ENCODE data around the gene GPC5. TPM values are rescaled to one million over a fixed set of nuclear protein-coding genes. Genes with fewer than 3 reads are reported as not detected.

The GPC5 gene
- total and polyA plus RNA-seq, 7 donors: 0.23 TPM; not detected in 6

DNA sequence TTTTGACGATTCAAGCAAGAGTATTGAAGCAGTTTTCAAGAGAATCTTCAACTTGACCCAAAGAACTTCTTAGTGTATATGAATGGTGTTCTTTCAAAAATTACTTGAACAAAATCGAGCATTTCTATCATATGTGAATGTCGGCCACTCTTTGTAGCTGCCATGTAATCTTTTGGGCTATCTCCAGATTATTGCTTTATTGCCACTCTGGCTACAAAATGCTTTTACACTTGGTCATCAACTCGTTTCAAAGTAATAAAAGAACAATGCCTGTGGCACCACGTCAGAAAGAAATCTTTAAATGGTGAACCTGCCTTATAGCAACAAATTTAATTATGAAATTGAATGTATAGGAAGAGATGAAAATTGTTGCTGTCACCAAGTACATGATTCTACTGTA, 834.5 kb downstream of the GPC5 start:
- intact Hi-C loops (cut with DNase I): no loop called here
- no peak for DNase-seq
- no peaks in the 10 kb centered on the region for H3K27me3 ChIP-seq (ENCODE audit: insufficient read depth in 3 of 3, low read length in 2 of 3)
- no peak overlapping the region for H3K4me3 ChIP-seq
- H3K4me1 ChIP-seq: no peaks in the 10 kb centered on the region
- no peak for TF ChIP-seq CTCF (IDR thresholded peaks at IDR 0.05)
- whole genome bisulfite sequencing, 3 donors: 52 to 66% (median 53%) methylated on average over 5 of the region's 5 CpGs
- no peaks in the 10 kb centered on the region for H3K9me3 ChIP-seq
- no peaks in the 10 kb centered on the region for H3K36me3 ChIP-seq (ENCODE audit: insufficient read depth in 1 of 2, low read depth in 1 of 2)
- no peak for ATAC-seq
- no peak overlapping the region for H3K27ac ChIP-seq

DNA sequence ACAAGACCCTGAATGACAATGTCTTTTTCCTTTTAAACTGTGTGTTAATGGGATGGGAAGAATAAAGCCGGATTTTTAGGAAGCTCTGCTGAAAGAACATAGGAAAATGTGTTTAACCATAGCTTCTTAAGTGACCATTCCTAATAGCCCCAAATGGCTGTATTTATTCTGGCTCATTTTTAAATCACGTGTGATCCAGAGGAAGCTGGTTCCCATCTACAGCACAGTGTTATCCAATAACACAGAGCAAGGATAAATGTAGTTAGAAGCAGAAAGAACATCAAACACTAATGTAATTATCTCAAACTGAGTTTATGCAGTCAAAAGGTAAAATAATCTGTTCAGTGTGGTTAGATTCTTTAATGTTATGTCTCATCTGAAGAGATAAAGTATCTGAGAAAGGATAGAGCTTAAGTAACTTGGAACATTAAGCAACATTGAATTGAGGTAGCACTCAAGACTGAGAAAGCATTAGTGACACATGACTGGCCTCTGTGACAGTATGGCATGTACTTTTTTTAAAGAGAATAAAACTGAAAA, 853.3 kb downstream of the GPC5 start:
- no peak overlapping the region for H3K4me3 ChIP-seq
- WGBS, 3 donors: 45 to 47% (median 46%) methylated on average over 2 of the region's 2 CpGs
- no peak for TF ChIP-seq CTCF (IDR thresholded peaks at IDR 0.05)
- H3K36me3 ChIP-seq (ENCODE audit: insufficient read depth in 1 of 2, low read depth in 1 of 2): no peaks in the 10 kb centered on the region
- no peaks in the 10 kb centered on the region for H3K9me3 ChIP-seq
- DNase-seq (no peak), ATAC-seq (no peak)
- no peak overlapping the region for H3K27ac ChIP-seq
- intact Hi-C loops (cut with DNase I): no loop called here
- H3K4me1 ChIP-seq: no peaks in the 10 kb centered on the region
- no peaks in the 10 kb centered on the region for H3K27me3 ChIP-seq (ENCODE audit: insufficient read depth in 3 of 3, low read length in 2 of 3)

- no peaks in the 10 kb centered on the region for H3K36me3 ChIP-seq (ENCODE audit: insufficient read depth in 1 of 2, low read depth in 1 of 2)
- no peaks in the 10 kb centered on the region for H3K27me3 ChIP-seq (ENCODE audit: insufficient read depth in 3 of 3, low read length in 2 of 3)
- no peaks in the 10 kb centered on the region for H3K9me3 ChIP-seq
- DNase-seq (no peak), ATAC-seq (no peak)
- no peak for TF ChIP-seq CTCF (IDR thresholded peaks at IDR 0.05)
- H3K27ac ChIP-seq: no peak overlapping the region
- no peak overlapping the region for H3K4me3 ChIP-seq
- intact Hi-C loops (cut with DNase I): no loop called here
- no peaks in the 10 kb centered on the region for H3K4me1 ChIP-seq
Measured at GRCh38 chr13:92255526-92255925, 857.1 kb downstream of the GPC5 start.

DNA sequence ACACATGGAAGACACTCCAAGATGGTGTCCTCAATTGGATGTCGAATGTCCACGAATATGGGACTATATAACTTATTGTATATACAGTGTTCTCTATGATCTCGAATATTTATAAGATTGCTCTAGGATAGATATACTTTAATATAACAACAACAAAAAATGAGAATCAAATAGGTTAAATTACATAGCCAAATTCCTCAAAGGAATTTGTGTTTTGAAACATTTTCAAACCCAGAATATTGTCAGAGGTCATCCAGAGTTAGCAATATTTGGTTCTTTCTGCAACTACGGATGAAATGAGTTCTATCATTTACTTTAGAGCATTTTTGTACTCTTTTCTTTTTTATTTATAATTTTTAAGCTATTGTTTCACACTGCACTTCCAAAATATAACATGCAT, 857.8 kb downstream of the GPC5 start:
- TF ChIP-seq CTCF (IDR thresholded peaks at IDR 0.05): no peak
- H3K4me3 ChIP-seq: no peak overlapping the region
- no peaks in the 10 kb centered on the region for H3K36me3 ChIP-seq (ENCODE audit: insufficient read depth in 1 of 2, low read depth in 1 of 2)
- H3K27me3 ChIP-seq (ENCODE audit: insufficient read depth in 3 of 3, low read length in 2 of 3): no peaks in the 10 kb centered on the region
- no peak for ATAC-seq
- H3K4me1 ChIP-seq: no peaks in the 10 kb centered on the region
- no peaks in the 10 kb centered on the region for H3K9me3 ChIP-seq
- no peak for DNase-seq
- intact Hi-C loops (cut with DNase I): no loop called here
- H3K27ac ChIP-seq: no peak overlapping the region
- WGBS, 3 donors: 75 to 80% (median 78%) methylated on average over 4 of the region's 4 CpGs

- no peak for TF ChIP-seq CTCF (IDR thresholded peaks at IDR 0.05)
- 54 to 78% (median 63%) methylated on average over 1 of the region's 1 CpG for WGBS, 3 donors
- Histone ChIP-seq H3K9me3 (no peaks in the 10 kb centered on the region), H3K27me3 (ENCODE audit: insufficient read depth in 3 of 3, low read length in 2 of 3) (no peaks in the 10 kb centered on the region), H3K27ac (no peak overlapping the region), H3K4me1 (no peaks in the 10 kb centered on the region), H3K36me3 (ENCODE audit: insufficient read depth in 1 of 2, low read depth in 1 of 2) (no peaks in the 10 kb centered on the region), H3K4me3 (no peak overlapping the region)
- intact Hi-C loops (cut with DNase I): no loop called here
- no peak for ATAC-seq
- no peak for DNase-seq
Measured at GRCh38 chr13:92259046-92259445, 860.6 kb downstream of the GPC5 start.
